ENCODE measurements around the gene CBLB.

CBLB gene

DNA sequence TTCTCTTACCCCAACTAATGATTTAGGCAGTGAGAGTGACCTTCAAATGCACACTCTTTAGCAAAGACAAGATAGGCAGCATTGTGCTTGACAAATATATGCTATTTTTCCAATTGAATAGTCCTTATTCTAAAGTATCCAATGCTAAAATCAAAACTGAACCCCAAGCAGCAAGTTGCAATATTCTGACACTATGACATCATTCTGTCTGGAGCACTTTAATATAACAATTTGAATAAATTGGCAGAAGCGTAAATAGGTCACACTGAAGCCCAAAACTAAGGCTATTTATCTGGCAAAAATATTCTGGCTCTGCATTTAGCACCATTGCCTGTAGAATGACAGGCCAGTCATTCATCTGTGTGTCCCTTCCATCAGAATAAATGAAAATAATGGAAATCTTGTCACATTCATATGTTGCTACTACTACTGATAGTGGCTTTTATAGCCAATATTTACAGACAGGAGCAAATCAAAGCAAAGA lies 2.9 kb downstream of the CBLB start:
- peaks cover 36% of the 10 kb centered on the region for H3K36me3 ChIP-seq (ENCODE audit: low read depth)
- H3K27ac ChIP-seq (ENCODE audit: poor library complexity, severe bottlenecking), result no peak overlapping the region
- H3K27me3 ChIP-seq (ENCODE audit: insufficient read depth, poor library complexity, severe bottlenecking), result no peaks in the 10 kb centered on the region
- H3K9me3 ChIP-seq (ENCODE audit: severe bottlenecking), result no peaks in the 10 kb centered on the region
- ATAC-seq (ENCODE audit: low read depth), result no peak
- H3K4me1 ChIP-seq (ENCODE audit: insufficient read depth, poor library complexity, severe bottlenecking), result peaks cover 30% of the 10 kb centered on the region
- DNase-seq (ENCODE audit: low spot score), result no peak
- no peak for TF ChIP-seq CTCF (IDR thresholded peaks at IDR 0.05; ENCODE audit: poor library complexity, severe bottlenecking)
- H3K4me3 ChIP-seq (ENCODE audit: severe bottlenecking), result no peak overlapping the region

DNA sequence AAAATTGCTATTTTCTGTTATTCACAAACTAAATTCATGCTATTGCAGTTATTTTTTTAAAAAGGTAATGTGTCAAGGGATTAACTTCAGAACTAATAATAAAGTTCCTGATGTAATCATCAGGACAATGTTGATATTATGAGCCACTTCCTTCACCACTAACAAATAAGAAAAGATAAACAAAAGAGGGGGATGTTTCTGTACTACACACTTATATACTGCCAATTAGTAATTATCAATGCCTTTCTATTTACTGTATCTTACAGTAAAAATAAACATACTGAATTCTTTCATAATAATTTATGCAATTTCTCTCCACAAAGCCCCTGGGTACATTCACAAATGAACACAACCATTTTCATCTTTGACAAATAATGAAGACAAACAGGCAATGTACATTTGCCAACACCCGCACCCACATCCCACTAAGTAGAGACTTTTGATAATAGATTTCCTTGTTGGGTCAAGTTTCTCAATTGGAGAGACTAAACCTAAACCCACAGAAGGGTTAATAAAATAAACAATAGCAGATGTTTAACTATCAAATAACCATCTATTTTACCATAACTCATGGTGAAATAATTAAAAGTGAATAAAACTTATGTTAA lies 3.7 kb downstream of the CBLB start:
- DNase-seq (ENCODE audit: low spot score) (no peak), ATAC-seq (ENCODE audit: low read depth) (no peak)
- Histone ChIP-seq H3K4me3 (ENCODE audit: severe bottlenecking) (no peak overlapping the region), H3K27ac (ENCODE audit: poor library complexity, severe bottlenecking) (no peak overlapping the region), H3K9me3 (ENCODE audit: severe bottlenecking) (no peaks in the 10 kb centered on the region), H3K27me3 (ENCODE audit: insufficient read depth, poor library complexity, severe bottlenecking) (no peaks in the 10 kb centered on the region), H3K4me1 (ENCODE audit: insufficient read depth, poor library complexity, severe bottlenecking) (peaks cover 22% of the 10 kb centered on the region), H3K36me3 (ENCODE audit: low read depth) (peaks cover 36% of the 10 kb centered on the region)
- TF ChIP-seq CTCF (IDR thresholded peaks at IDR 0.05; ENCODE audit: poor library complexity, severe bottlenecking), result no peak

- Histone ChIP-seq H3K27me3 (ENCODE audit: insufficient read depth, poor library complexity, severe bottlenecking) (no peaks in the 10 kb centered on the region), H3K36me3 (ENCODE audit: low read depth) (peaks cover 40% of the 10 kb centered on the region), H3K4me1 (ENCODE audit: insufficient read depth, poor library complexity, severe bottlenecking) (peaks cover 19% of the 10 kb centered on the region), H3K9me3 (ENCODE audit: severe bottlenecking) (no peaks in the 10 kb centered on the region), H3K4me3 (ENCODE audit: severe bottlenecking) (no peak overlapping the region), H3K27ac (ENCODE audit: poor library complexity, severe bottlenecking) (no peak overlapping the region)
- TF ChIP-seq CTCF (IDR thresholded peaks at IDR 0.05; ENCODE audit: poor library complexity, severe bottlenecking), result no peak
- DNase-seq (ENCODE audit: low spot score), result no peak
- ATAC-seq (ENCODE audit: low read depth), result no peak
These were observed 4.6 kb downstream of the CBLB start for GRCh38 chr3:105864212-105864611.

GRCh38 chr3:105863608-105864007 lies 5.2 kb downstream of the CBLB start:
- no peak for DNase-seq (ENCODE audit: low spot score)
- Histone ChIP-seq H3K36me3 (ENCODE audit: low read depth) (peaks cover 40% of the 10 kb centered on the region), H3K27ac (ENCODE audit: poor library complexity, severe bottlenecking) (no peak overlapping the region), H3K4me3 (ENCODE audit: severe bottlenecking) (no peak overlapping the region), H3K27me3 (ENCODE audit: insufficient read depth, poor library complexity, severe bottlenecking) (no peaks in the 10 kb centered on the region), H3K9me3 (ENCODE audit: severe bottlenecking) (no peaks in the 10 kb centered on the region), H3K4me1 (ENCODE audit: insufficient read depth, poor library complexity, severe bottlenecking) (peaks cover 19% of the 10 kb centered on the region)
- no peak for TF ChIP-seq CTCF (IDR thresholded peaks at IDR 0.05; ENCODE audit: poor library complexity, severe bottlenecking)
- ATAC-seq (ENCODE audit: low read depth), result no peak

- no peak overlapping the region for H3K27ac ChIP-seq (ENCODE audit: poor library complexity, severe bottlenecking)
- TF ChIP-seq CTCF (IDR thresholded peaks at IDR 0.05; ENCODE audit: poor library complexity, severe bottlenecking), result no peak
- peaks cover 40% of the 10 kb centered on the region for H3K36me3 ChIP-seq (ENCODE audit: low read depth)
- H3K9me3 ChIP-seq (ENCODE audit: severe bottlenecking), result no peaks in the 10 kb centered on the region
- no peaks in the 10 kb centered on the region for H3K27me3 ChIP-seq (ENCODE audit: insufficient read depth, poor library complexity, severe bottlenecking)
- no peak overlapping the region for H3K4me3 ChIP-seq (ENCODE audit: severe bottlenecking)
- ATAC-seq (ENCODE audit: low read depth) (no peak), DNase-seq (ENCODE audit: low spot score) (no peak)
- peaks cover 17% of the 10 kb centered on the region for H3K4me1 ChIP-seq (ENCODE audit: insufficient read depth, poor library complexity, severe bottlenecking)
These were observed 6.6 kb downstream of the CBLB start for GRCh38 chr3:105862217-105862616.

Measured in RWPE2 (cell line).